Endothelial cell of umbilical vein (primary cell): ENCODE measurements around the gene ROBO4. TPM values are rescaled to one million over a fixed set of nuclear protein-coding genes. Genes with fewer than 3 reads are reported as not detected.
A peak's percentile ranks its signal among the peaks of the same experiment; 100 is the strongest.

ENCODE experiments used
- Bru-seq: library from RNA; stranded (reverse); fragments of 400-500 nt; gene quantifications from one replicate; lab custom pipeline; 2021; lab: Mats Ljungman, UMichigan
- BruChase-seq, 2 experiments: library from RNA; stranded (reverse); fragments of 400-500 nt; gene quantifications; one replicate each; lab custom pipeline; 2021; lab: Mats Ljungman, UMichigan
- BruUV-seq: library from RNA; stranded (reverse); fragments of 400-500 nt; replicated peaks from 2 replicates; lab custom pipeline; 2021; lab: Mats Ljungman, UMichigan
- CTCF ChIA-PET: fragments of 300-600, 350-600 bp; sonication (Branson Sonifier 250); formaldehyde crosslinking; loops from one replicate; lab custom pipeline; 2021; ENCODE audit warnings: antibody characterized with exemption, inconsistent platforms; lab: Charles Lee
- POLR2A ChIA-PET: fragments of 300-600, 350-600 bp; sonication (Branson Sonifier 250); formaldehyde crosslinking; loops from one replicate; lab custom pipeline; 2021; ENCODE audit warnings: antibody characterized with exemption, inconsistent platforms; lab: Charles Lee
- DNase-seq: peaks from one replicate; pipeline ENCODE4 v3.0.0-alpha.2; 2011; ENCODE audit warnings: low read depth, low spot score
- FAIRE-seq: peaks from 2 replicates; lab custom pipeline; 2011; peaks lifted over from hg19 to GRCh38; lab: Jason Lieb, UNC
- H2AFZ ChIP-seq: 2 replicates; pipeline ENCODE4 v1.6.0; 2012; ENCODE audit warnings: low read depth, low read length, control low read depth, inconsistent platforms
- H3K27ac ChIP-seq: 2 replicates; pipeline ENCODE4 v1.5.1; 2011; ENCODE audit warnings: low read depth, mild to moderate bottlenecking, control low read depth, low read length, moderate library complexity; ENCODE audit not compliant: insufficient read depth
- H3K27me3 ChIP-seq, 2 experiments: 2 replicates each; pipeline versions ENCODE4 v1.6.0 to v1.6.1; 2011; ENCODE audit warnings: low read length in 2 of 2, mixed read lengths in 1 of 2; ENCODE audit not compliant: control insufficient read depth in 2 of 2, insufficient read depth in 2 of 2
- H3K36me3 ChIP-seq, 2 experiments: 2 replicates in 1 of 2; 3 replicates in 1 of 2; pipeline ENCODE4 v1.5.1; 2011; ENCODE audit warnings: low read length in 2 of 2, mild to moderate bottlenecking in 1 of 2, moderate library complexity in 1 of 2; ENCODE audit not compliant: control insufficient read depth in 2 of 2, insufficient read depth in 2 of 2; ENCODE audit errors: extremely low read depth in 1 of 2
- H3K4me1 ChIP-seq: 3 replicates; pipeline ENCODE4 v1.5.1; 2011; ENCODE audit warnings: mild to moderate bottlenecking, low read length; ENCODE audit not compliant: control insufficient read depth, insufficient read depth; ENCODE audit errors: extremely low read depth
- H3K4me2 ChIP-seq: 2 replicates; pipeline ENCODE4 v1.6.1; 2011; ENCODE audit warnings: low read length, control low read depth, mixed read lengths; ENCODE audit not compliant: insufficient read depth
- H3K4me3 ChIP-seq, 3 experiments: fragments of 200-600 bp in 1 of 3; sonication (generic), shearing (Covaris generic) in 1 of 3; replicated peaks in 1 of 3; 2 replicates each; pipeline ENCODE4 v1.5.1; 2011 to 2016; ENCODE audit warnings: control low read depth in 3 of 3, low read length in 3 of 3, mild to moderate bottlenecking in 2 of 3, inconsistent platforms in 1 of 3, low read depth in 1 of 3, moderate library complexity in 1 of 3; ENCODE audit not compliant: insufficient read depth in 1 of 3
- H3K79me2 ChIP-seq: 2 replicates; pipeline ENCODE4 v1.6.0; 2012; ENCODE audit warnings: low read length, inconsistent platforms; ENCODE audit not compliant: control insufficient read depth, insufficient read depth
- H3K9ac ChIP-seq: replicated peaks from 2 replicates; pipeline ENCODE3; 2011; ENCODE audit warnings: low read length, control low read depth; ENCODE audit not compliant: insufficient read depth; ENCODE audit errors: extremely low read depth
- H3K9me1 ChIP-seq: replicated peaks from 3 replicates; pipeline ENCODE4 v1.6.0; 2011; ENCODE audit warnings: mild to moderate bottlenecking, low read length; ENCODE audit not compliant: control insufficient read depth, insufficient read depth; ENCODE audit errors: extremely low read depth
- H3K9me3 ChIP-seq: replicated peaks from 2 replicates; pipeline ENCODE4 v1.5.1; 2012; ENCODE audit warnings: low read length, inconsistent platforms; ENCODE audit not compliant: control insufficient read depth, insufficient read depth
- H4K20me1 ChIP-seq: replicated peaks from 2 replicates; pipeline ENCODE3; 2011; ENCODE audit warnings: mild to moderate bottlenecking, low read length; ENCODE audit not compliant: control insufficient read depth, insufficient read depth; ENCODE audit errors: extremely low read depth
- CTCF ChIP-seq, 2 donors: IDR thresholded peaks; 1 replicate in 1 of 2; 2 replicates in 1 of 2; pipeline ENCODE4 v1.5.1; 2011; ENCODE audit warnings: low read length in 2 of 2, mild to moderate bottlenecking in 2 of 2, moderate library complexity in 2 of 2, control low read depth in 1 of 2, inconsistent platforms in 1 of 2, low read depth in 1 of 2; ENCODE audit not compliant: insufficient read depth in 1 of 2; ENCODE audit errors: extremely low read depth in 1 of 2
- EZH2 ChIP-seq: IDR thresholded peaks from 2 replicates; pipeline ENCODE4 v1.6.1; 2012; ENCODE audit warnings: borderline replicate concordance, low read depth, mild to moderate bottlenecking, moderate library complexity, low read length, inconsistent platforms; ENCODE audit not compliant: severe bottlenecking
- FOS ChIP-seq: IDR thresholded peaks from 2 replicates; pipeline ENCODE4 v1.6.1; 2011; ENCODE audit warnings: mild to moderate bottlenecking, low read length, moderate library complexity, borderline replicate concordance; ENCODE audit not compliant: insufficient read depth
- GATA2 ChIP-seq: IDR thresholded peaks from 2 replicates; pipeline ENCODE4 v1.7.0; 2011; ENCODE audit warnings: low read depth, mild to moderate bottlenecking, moderate library complexity, mixed read lengths, low read length; ENCODE audit not compliant: insufficient read length, insufficient read depth
- JUN ChIP-seq: IDR thresholded peaks from 2 replicates; pipeline ENCODE4 v1.6.1; 2011; ENCODE audit warnings: borderline replicate concordance, low read depth; ENCODE audit not compliant: insufficient read length, insufficient read depth
- MAX ChIP-seq: IDR thresholded peaks from 2 replicates; pipeline ENCODE4 v1.6.1; 2011; ENCODE audit not compliant: insufficient read depth, insufficient read length
- MYC ChIP-seq: IDR thresholded peaks from one replicate; pipeline ENCODE4 v1.6.1; 2011; ENCODE audit warnings: mild to moderate bottlenecking, low read depth, low read length
- POLR2A ChIP-seq: IDR thresholded peaks from 2 replicates; pipeline ENCODE4 v1.6.1; 2012; ENCODE audit warnings: low read depth, mild to moderate bottlenecking, control low read depth, low read length
- POLR2AphosphoS5 ChIP-seq: IDR thresholded peaks from 2 replicates; pipeline ENCODE4 v1.6.1; 2012; ENCODE audit warnings: low read depth, mild to moderate bottlenecking, control low read depth, low read length, moderate library complexity; ENCODE audit not compliant: insufficient read depth
- dilution Hi-C: fragments of 300-500 bp; cut with MboI; formaldehyde crosslinking; loops from one replicate; pipeline ENCODE4 v1.15.0; 2019; ENCODE audit warnings: low sequenced_read_pairs; ENCODE audit not compliant: extremely low pct_ligation_motif_present
- intact Hi-C: fragments of 100-400 bp; cut with micrococcal nuclease; formaldehyde crosslinking; loops from one replicate; pipeline ENCODE4 v1.10.0; 2022
- long read RNA-seq: library from polyadenylated mRNA; stranded (forward); transcript quantifications from one replicate; pipeline ENCODE4 v2.0.0, GENCODE V29; 2021
- polyA minus RNA-seq, 3 experiments: library from RNA; depleted of rRNA, polyadenylated mRNA; stranded (reverse); fragments of >200 nt; gene quantifications; 1 replicate in 1 of 3; 2 replicates in 2 of 3; pipeline ENCODE4 v1.2.3, GENCODE V29; 2011
- polyA plus RNA-seq, 4 experiments: library from polyadenylated mRNA; depleted of rRNA in 3 of 4; stranded (reverse) in 3 of 4; unstranded in 1 of 4; fragments of >200 nt; gene quantifications; 2 replicates each; pipeline versions ENCODE4 v1.2.1 to v1.2.3, GENCODE V29; 2011 to 2012; ENCODE audit warnings: missing spikeins in 1 of 4
- total RNA-seq: library from RNA; stranded (reverse); gene quantifications from 2 replicates; pipeline ENCODE4 v1.2.3, GENCODE V29; 2021

Gene ROBO4
- total RNA-seq (464 and 474 TPM in 2 replicates), polyA plus RNA-seq (260 and 346 TPM in 2 replicates), polyA minus RNA-seq (256 and 278 TPM in 2 replicates), Bru-seq, nascent RNA (percentile 98 among the genes with signal in this experiment), BruChase-seq, experiment 1, labeled RNA remaining after a 6-hour chase (percentile 97 among the genes with signal in this experiment), BruChase-seq, experiment 2, labeled RNA remaining after a 2-hour chase (percentile 97 among the genes with signal in this experiment)
- polyA plus RNA-seq (2011; cell fraction: cytosol; rRNA removed) = 115 and 131 TPM in 2 replicates
- polyA plus RNA-seq (2011; cell fraction: nucleus; rRNA removed) = 309 and 459 TPM in 2 replicates
- polyA plus RNA-seq (2012) = 220 and 257 TPM in 2 replicates
- polyA minus RNA-seq (2011; cell fraction: cytosol; rRNA and poly(A)+ RNA removed) = not detected
- 319 and 468 TPM in 2 replicates for polyA minus RNA-seq (2011; cell fraction: nucleus; rRNA and poly(A)+ RNA removed)
- long read RNA-seq, full-length matches to known transcripts = 324 of 1,090 reads
- long read RNA-seq, partial matches to known transcripts = 609 of 1,090 reads
- long read RNA-seq, other reads (novel, unspliced or antisense) = 157 of 1,090 reads

DNA sequence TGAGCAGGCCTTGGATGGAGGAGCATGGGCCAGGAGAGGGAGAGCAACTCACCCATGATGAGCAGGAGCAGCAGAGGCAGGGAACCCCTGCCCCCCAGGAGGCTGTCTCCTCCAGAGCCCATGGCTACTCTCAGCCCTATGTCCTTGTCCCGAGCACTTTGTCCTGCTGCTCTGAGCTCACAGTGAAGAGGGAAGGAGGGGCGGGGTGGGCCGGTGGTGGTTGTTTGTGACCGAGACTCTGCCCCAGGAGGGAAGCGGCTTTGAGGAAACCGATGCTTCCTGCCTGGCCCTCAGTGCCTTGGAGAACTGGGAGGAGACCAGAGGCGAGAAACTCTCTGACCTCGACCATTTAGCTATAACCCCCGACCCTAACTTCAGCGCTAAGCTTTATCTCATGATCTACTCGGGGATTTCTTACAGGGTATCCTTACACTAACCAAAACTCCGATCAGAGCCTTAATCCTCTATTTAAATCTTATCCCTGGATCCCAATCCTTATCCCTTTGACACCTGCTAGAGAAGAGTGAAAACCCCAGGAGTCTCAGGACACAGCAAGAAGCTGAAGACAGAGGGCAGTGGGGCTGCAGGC, at the start of gene ROBO4:
TSS of gene ROBO4 (minus strand) at position 192 of the 589 bp plus-strand sequence. CDS start at position 122, 70 bp downstream.
- peaks cover 15 to 23% of the 10 kb centered on the region in 2 experiments for H3K36me3 ChIP-seq
- FAIRE-seq (no peak), DNase-seq (peak; percentile 77)
- dilution Hi-C loops (no loop called here), intact Hi-C loops (loop anchor here (1.0 to 10.0 kb wide), 11 partner anchors 15 to 1835 kb away; partner anchors contain the start of genes CCDC15, HSPA8, SLC37A2 and STT3A)
- TF ChIP-seq JUN (no peak), POLR2A (peak; percentile 90), FOS (no peak), EZH2 (no peak), GATA2 (peak; percentile 74), MAX (no peak), MYC (no peak), CTCF (IDR thresholded peaks at IDR 0.05; ENCODE audit: extremely low read depth in 1 of 2, insufficient read depth in 1 of 2, low read depth in 1 of 2, low read length in 2 of 2) (no peak), POLR2AphosphoS5 (peak; percentile 93)
- H3K27me3 ChIP-seq = no peaks in the 10 kb centered on the region
- ChIA-PET POLR2A (interaction anchor here (1.4 to 4.2 kb wide), 8 partner anchors 10 to 55 kb away, joined by 3 to 39 read pairs (median 6); partner anchors contain the start of gene CCDC15), CTCF (interaction anchor here (0.7 to 5.7 kb wide), 19 partner anchors 10 to 448 kb away, joined by 3 to 70 read pairs (median 7); partner anchors contain the start of genes CCDC15, HEPACAM and HEPN1)
- no peaks in the 10 kb centered on the region for H3K9me3 ChIP-seq
- BruUV-seq = TSS peak; percentile 17
- peaks cover 57% of the 10 kb centered on the region for H3K79me2 ChIP-seq
- peak within 1 kb of the TSS; percentile 78 for H3K4me2 ChIP-seq
- H3K4me1 ChIP-seq = peaks cover 78% of the 10 kb centered on the region
- no peak within 1 kb of the TSS for H2AFZ ChIP-seq
- H3K9ac ChIP-seq = peak within 1 kb of the TSS; percentile 88
- peak within 1 kb of the TSS; percentile 95 for H3K27ac ChIP-seq
- H4K20me1 ChIP-seq = no peaks in the 10 kb centered on the region
- H3K4me3 ChIP-seq = peak within 1 kb of the TSS; percentile 76 to 89 (median 88)
- no peaks in the 10 kb centered on the region for H3K9me1 ChIP-seq
